GM19099 (cell line): ENCODE data around the gene COL23A1.
A peak's percentile ranks its signal among the peaks of the same experiment; 100 is the strongest.

Source experiments
- POLR2A ChIP-seq: IDR thresholded peaks from 3 replicates; pipeline ENCODE4 v1.6.1; 2011; ENCODE audit warnings: low read depth; ENCODE audit not compliant: insufficient read length; ENCODE audit errors: extremely low read depth

COL23A1 gene

DNA sequence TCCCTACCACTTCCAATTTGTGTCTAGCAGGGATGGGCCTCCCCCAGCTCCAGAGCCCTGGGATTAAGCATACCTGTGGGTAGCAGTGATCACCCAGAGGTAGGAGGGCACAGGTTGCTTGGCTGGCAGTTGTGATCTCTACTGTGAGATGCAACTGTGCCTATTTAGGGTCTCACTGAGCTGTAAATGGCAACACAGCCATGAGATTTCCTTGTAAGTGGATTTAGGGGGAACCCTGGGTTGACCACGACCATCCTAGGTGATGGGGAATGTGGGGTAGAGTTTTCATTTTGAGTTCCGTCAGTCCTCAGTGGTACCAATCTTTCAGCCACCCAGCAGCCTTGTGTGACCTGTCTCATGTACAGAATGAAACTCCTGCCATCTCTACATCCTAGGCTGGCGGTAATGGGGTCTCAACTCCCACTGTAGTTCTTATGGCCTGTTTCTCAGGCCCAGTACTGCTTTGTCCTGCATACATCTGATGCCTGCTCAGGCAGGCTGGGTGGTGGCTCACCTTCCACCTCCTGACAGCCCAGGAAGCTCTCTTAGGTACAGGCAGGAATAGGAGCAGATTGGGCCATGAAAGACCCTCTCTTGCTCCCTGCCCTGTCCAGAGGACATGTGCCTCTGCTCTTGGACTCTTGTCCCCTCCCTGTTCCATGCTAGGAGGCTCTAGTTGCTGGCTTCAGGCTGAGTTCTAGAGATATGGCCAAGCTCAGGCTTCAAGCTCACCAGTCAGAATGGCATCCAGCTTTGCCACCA is 377.8 kb downstream of the COL23A1 start:
- peak; percentile 14 for TF ChIP-seq POLR2A

DNA sequence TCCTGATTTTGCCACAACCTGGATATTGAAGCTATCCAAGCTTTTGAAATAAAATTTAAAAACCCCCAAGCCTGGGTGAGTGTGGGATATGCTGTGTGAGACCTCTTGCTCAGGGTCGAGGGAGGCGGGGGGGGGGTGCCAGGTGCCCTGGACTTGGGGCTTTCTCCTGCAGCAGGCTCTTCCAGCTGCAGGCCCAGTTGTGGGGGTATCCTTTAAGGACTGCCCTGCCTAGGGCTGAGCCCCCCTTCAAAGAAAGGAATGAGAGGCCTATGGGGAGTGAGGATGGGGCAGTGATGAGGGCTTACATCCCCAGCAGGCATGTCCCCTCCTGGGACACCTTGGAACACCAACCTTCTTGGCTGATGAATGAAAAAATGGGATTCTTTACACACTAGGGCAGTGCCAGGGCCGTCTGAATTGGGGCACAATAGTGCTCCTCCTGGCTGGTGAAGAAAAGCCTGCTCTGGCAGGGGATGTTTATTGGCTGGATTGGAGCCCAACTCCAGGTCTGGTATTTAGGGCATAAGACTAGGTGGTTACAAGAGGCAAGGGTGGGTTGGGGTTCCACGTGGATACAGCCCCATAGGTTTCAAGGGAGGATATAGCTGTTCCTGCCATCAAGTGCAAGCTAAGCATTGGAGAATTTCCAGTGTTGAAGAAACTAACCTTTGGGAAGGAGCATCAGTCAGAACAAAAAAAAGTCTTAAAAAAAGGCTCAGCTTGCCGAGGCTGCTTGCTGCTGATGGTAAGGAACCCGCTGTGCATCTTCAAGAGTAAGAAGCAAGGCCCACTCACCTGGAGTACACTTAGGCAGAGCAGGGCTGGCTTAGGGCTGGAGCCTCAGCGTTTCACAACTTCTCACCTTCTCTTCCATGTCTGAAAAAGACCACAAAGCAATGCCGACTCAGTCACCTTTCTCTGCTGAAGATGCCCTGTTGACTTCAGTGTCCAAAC is 378.8 kb downstream of the COL23A1 start:
- peak; percentile 8 for TF ChIP-seq POLR2A

DNA sequence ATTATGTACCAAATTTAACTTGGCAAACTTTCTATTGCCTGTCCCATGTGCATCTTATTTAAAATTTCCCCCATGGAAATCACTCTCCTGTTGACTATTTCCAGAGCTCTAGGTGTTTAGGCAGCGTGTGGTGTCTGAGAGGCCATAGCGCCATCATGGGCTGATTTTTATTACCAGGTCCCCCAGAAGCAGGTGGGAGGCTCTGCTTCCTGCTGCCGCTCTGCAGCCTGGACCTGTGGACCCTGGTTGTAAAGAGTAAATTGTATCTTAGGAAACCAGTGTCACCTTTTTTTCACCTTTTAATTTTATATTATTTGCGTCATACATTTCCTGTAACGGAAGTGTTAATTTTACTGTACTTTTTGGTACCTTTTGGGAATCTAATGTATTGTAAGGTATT is 379.5 kb downstream of the COL23A1 start:
- TF ChIP-seq POLR2A = peak; percentile 4

DNA sequence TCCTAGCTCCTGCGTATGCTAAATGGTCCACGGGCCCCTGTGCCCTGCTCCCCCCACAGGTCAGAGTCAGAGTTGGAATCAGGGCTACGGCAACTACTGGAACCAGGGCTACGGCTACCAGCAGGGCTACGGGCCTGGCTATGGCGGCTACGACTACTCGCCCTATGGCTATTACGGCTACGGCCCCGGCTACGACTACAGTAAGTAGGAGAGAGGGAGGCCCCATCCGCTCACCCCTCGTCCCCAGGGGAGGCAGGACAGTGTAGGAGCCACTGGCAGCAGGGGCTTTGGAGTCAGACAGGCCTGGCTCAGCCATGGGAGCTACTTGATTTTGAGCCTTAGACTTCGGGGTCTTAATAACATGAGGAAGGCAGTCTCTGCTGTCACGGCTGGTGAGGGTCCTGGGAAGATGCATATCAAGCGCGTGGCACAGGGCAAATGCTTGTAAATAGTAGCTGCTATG is 380.1 kb downstream of the COL23A1 start:
- peak; percentile 28 for TF ChIP-seq POLR2A

DNA sequence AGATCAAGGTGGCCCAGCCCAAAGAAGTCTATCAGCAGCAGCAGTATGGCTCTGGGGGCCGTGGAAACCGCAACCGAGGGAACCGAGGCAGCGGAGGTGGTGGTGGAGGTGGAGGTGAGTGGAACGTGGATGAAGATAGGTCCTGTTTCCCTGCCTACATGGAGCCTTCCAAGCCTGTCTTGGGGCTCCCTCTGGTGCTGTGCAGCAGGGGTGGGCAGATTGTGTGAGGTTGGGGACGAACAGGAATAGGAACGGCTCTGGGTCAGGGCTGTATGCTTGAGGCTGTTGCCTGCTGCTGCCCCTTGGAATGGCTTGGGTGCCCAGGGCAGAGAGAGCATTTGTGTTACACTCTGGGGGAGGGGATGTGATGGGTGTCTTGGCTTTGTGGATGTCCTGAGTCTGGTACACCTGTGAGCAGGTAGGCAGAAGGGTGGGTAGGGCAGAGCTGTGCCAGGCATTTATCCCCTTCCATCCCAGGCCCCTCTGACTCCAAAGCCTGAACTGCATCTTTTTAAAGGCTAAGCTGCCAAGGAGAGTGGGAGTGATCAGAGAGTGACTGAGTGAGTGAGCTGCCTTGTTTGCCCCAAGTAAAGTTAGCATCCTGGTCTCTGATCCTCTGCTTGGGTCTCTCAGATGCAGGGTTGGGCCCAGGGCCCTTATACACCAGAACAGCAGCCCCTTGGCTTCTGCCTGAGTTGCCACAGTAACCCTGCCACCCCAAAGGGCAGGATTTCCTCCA is 380.7 kb downstream of the COL23A1 start:
- TF ChIP-seq POLR2A = no peak

- no peak for TF ChIP-seq POLR2A
Observed at GRCh38 chr5:178208540-178209227, 381.5 kb downstream of the COL23A1 start.

DNA sequence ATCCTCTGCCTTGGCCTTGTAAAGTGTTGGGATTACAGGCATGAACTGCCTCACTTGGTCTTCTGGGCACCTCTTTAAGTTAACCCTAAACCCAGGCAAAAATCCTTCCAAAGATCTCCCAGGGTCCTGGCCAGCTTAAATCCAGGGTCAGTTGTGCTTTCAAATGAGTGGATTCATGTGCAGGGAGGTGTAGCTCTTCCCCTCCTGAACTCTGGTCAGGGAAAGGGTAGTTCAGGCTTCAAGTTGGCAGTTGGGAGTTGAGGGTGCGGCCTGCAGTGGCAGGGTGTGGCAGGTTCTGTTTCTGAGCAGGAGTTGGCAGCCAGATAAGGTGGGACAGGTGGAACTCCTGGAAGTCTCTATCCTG is 382.3 kb downstream of the COL23A1 start:
- TF ChIP-seq POLR2A = peak; percentile 5

GRCh38 chr5:178207183-178207916 is 382.8 kb downstream of the COL23A1 start:
- TF ChIP-seq POLR2A = no peak

- TF ChIP-seq POLR2A = no peak
Observed at GRCh38 chr5:178206166-178207101, 383.8 kb downstream of the COL23A1 start.

DNA sequence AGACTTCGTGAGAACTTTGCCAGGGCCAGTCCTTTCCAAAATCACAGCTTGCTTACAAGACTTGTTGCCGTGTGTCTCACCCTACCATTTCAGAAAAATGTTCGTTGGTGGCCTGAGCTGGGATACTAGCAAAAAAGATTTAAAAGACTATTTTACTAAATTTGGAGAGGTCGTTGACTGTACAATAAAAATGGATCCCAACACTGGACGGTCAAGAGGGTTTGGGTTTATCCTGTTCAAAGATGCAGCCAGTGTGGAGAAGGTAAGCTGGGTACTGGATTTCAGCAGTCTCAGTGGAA is 384.5 kb downstream of the COL23A1 start:
- TF ChIP-seq POLR2A = no peak

GRCh38 chr5:178204935-178205748 is 385.1 kb downstream of the COL23A1 start:
- TF ChIP-seq POLR2A = peak; percentile 34
